ENCODE results near the gene CYB5R3.

Gene CYB5R3

DNA sequence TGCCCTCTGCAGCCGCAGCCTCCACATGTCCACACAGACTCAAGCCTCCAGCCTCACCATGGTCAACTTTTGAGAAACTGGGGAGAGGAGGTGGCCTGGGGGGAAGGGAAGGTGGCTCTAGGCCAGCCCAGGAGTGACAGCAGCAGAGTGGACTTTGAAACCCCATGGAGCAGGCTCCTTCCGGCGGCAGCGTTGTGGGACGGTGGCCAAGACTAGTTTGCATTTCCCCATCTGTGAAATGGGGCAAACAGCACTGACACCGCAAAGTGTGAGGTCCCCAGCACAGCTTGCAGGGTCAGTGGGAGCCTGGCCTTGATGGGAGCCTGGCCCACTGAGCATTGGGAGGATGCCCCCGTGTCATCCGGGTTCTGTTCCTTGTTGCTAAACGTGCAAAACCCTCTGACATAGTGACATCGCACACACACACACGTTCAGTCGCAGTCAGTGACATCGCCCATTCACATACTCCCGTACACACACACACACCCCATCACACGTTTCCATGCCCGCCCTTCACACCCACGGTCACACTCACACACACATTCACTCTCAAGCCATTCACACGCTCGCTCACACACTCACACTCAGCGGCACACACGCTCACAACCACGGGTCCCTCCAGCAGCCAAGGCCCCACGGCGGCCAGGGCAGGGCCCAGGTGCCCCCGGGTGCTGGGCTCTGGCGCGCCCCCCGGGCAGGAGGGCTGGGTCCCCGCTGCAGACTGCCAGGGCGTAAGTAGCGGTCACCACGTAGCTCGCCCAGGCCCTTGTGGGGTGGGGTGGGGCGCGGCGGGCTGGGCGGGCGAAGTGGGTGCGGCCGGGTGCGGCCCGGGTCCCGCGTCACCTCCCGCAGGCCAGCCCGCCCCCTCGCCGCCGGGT is 585 bp downstream of the CYB5R3 start:
- H3K4me3 ChIP-seq (replicated peaks in 1 of 2; ENCODE audit: low read depth in 2 of 2, low read length in 2 of 2), result peak overlapping the region; percentile 69 to 97
- TF ChIP-seq, protein P1, sequence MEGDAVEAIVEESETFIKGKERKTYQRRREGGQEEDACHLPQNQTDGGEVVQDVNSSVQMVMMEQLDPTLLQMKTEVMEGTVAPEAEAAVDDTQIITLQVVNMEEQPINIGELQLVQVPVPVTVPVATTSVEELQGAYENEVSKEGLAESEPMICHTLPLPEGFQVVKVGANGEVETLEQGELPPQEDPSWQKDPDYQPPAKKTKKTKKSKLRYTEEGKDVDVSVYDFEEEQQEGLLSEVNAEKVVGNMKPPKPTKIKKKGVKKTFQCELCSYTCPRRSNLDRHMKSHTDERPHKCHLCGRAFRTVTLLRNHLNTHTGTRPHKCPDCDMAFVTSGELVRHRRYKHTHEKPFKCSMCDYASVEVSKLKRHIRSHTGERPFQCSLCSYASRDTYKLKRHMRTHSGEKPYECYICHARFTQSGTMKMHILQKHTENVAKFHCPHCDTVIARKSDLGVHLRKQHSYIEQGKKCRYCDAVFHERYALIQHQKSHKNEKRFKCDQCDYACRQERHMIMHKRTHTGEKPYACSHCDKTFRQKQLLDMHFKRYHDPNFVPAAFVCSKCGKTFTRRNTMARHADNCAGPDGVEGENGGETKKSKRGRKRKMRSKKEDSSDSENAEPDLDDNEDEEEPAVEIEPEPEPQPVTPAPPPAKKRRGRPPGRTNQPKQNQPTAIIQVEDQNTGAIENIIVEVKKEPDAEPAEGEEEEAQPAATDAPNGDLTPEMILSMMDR (IDR thresholded peaks at IDR 0.05; ENCODE audit: low read depth, low read length), result no peak
- peak; percentile 43 to 49 for DNase-seq (ENCODE audit: low read depth in 2 of 2)

DNA sequence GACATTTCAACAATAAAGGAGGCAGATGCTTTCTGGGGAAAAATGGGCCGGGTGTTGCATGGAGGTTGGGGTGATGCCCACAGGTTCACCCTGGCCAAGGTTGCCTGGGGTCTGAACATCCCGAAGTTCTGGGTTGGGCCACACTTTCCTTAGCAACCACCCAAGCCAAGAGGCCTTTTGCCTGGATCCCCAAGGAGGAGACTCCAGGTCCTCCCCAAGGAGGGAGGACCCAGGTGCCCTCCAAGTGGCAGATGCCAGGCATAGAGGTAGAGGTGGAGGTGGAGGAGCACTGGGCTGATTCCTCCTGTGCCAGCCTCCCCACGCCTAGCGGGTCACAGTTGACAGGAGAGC is 1.2 kb downstream of the CYB5R3 start:
- peak overlapping the region; percentile 69 to 97 for H3K4me3 ChIP-seq (replicated peaks in 1 of 2; ENCODE audit: low read depth in 2 of 2, low read length in 2 of 2)
- TF ChIP-seq, protein P1 (IDR thresholded peaks at IDR 0.05; ENCODE audit: low read depth, low read length), result no peak
- DNase-seq (ENCODE audit: low read depth in 2 of 2), result no peak

DNA sequence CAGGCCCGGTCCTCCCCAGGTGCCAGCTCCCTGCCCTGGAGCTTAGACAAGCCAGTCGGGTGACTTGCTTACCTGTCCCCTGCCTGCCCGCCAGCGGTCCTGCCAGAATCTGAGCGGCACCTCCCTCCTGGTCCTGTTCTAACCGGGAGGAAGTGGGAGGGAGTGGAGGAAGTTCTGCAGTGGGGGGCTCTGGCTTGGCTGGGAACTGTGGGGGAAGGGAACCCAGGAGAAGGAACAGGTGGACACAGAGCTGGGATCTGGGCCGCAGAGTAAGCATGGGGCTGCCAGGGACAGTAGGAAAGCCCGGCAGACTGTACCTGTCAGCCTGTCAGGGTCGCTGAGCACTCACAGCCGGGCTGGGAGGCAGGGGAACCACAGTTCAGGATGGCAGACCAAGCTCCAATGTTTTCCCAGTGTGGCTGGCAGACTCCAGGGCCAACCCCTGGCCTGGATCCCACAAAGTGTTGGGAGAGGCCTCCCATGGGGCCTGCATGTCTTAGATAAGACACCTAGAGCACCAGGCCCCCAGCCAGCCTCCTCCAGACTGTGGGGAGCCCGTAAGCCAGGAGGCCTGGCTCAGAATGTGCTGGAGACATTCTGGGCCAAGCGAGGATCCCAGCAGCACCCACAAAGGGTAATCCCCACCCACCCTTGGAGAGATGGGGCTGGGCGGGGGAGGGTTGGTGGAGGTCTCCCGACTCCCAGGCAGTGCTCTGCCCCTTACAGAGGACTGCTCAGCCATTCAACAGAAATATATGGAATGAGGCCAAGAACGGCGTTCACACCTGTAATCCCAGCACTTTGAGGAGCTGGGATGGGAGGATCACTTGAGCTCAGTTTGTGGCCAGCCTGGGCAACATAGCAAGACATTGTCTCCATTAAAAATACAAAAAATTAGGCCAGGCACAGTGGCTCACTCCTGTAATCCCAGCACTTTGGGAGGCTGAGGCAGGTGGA is 2.3 kb downstream of the CYB5R3 start:
- peak overlapping the region; percentile 13 to 30 for H3K4me3 ChIP-seq (replicated peaks in 1 of 2; ENCODE audit: low read depth in 2 of 2, low read length in 2 of 2)
- TF ChIP-seq, protein P1 (IDR thresholded peaks at IDR 0.05; ENCODE audit: low read depth, low read length), result no peak
- peak in 1 of 2 donors; percentile 67 for DNase-seq (ENCODE audit: low read depth in 2 of 2)

DNA sequence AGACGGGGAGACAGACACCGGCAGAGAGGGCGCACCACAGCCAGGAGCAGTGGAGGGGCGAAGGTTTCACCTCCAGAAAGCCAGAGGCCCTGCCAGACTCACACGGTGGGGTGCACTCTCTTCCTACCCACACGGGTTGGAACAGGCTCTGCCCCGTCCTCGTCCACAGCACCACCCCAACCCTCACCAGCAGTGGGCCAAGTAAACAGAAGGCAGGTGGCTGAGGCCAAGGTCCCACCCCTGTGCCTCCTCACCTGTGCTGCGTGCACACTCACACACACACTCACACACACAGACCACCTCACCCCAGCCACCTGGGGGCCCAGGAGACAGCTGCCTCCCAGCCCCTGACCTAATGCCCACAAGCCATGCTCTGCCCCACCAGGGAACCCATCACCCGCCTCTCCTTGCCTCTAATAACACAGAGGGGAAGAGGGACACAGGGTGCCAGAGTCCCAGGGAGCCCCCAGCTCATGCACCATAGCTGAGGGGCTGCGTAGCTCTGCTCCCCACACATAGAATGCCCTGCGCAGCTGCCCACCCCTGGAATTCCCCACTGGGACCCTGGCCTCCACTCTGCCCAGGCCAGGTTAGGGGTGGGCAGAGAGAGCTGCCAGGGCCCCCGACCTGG is 3.1 kb downstream of the CYB5R3 start:
- TF ChIP-seq, protein P1 (IDR thresholded peaks at IDR 0.05; ENCODE audit: low read depth, low read length), result no peak
- peak overlapping the region in 1 of 2 donors; percentile 30 for H3K4me3 ChIP-seq (replicated peaks in 1 of 2; ENCODE audit: low read depth in 2 of 2, low read length in 2 of 2)
- no peak for DNase-seq (ENCODE audit: low read depth in 2 of 2)

DNA sequence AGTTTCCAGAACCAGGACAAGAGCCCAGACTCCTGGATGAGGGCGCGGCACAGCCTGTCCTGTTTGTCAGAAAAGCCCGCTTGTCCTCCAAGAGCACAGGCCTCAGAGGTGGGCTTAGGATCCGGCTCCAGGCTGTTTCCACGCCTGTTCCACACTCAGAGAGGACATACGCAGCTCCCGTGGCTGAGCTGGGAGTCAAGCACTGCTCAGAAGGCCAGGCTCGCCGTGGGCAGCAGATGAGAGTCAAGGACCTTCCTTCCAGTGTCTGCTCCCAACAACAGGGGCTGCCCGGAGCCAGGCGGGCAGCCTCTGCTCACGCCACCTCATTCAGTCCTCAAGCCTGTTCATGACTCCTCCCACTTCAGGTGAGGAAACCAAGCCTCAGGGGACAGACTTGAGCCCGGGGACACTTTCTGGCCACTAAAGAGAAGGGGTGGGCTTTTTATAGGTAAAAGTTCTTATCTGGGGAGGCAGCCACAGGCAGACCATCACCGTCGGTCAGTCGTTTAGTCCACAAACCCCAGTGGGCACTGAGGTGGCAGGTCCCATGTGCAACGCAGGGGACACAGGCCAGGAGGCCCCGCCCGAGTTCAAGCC is 3.8 kb downstream of the CYB5R3 start:
- DNase-seq (ENCODE audit: low read depth in 2 of 2), result peak in 1 of 2 donors; percentile 35
- TF ChIP-seq, protein P1 (IDR thresholded peaks at IDR 0.05; ENCODE audit: low read depth, low read length), result no peak
- no peak overlapping the region for H3K4me3 ChIP-seq (replicated peaks in 1 of 2; ENCODE audit: low read depth in 2 of 2, low read length in 2 of 2)

Data from cardiac fibroblast (primary cell).